Adipocyte (in vitro differentiated cells): ENCODE measurements around the gene HSP90AA1.

Experiments
- DNase-seq: peaks from one replicate; pipeline ENCODE4 v3.0.0-alpha.2; 2015; ENCODE audit warnings: low read depth
- H3K27me3 ChIP-seq: replicated peaks from 2 replicates; pipeline ENCODE4 v1.7.0; 2013; ENCODE audit warnings: mild to moderate bottlenecking, low read length, moderate library complexity; ENCODE audit not compliant: control insufficient read depth, insufficient read depth
- H3K36me3 ChIP-seq: 2 replicates; pipeline ENCODE4 v1.7.0; 2013; ENCODE audit warnings: low read length, mild to moderate bottlenecking, moderate library complexity; ENCODE audit not compliant: control insufficient read depth, insufficient read depth, severe bottlenecking
- H3K4me1 ChIP-seq: 2 replicates; pipeline ENCODE4 v1.7.0; 2013; ENCODE audit warnings: mild to moderate bottlenecking, low read length, moderate library complexity; ENCODE audit not compliant: control insufficient read depth, insufficient read depth
- H3K4me3 ChIP-seq: 2 replicates; pipeline ENCODE4 v1.7.0; 2013; ENCODE audit warnings: mild to moderate bottlenecking, low read length, moderate library complexity
- H3K9ac ChIP-seq: 2 replicates; pipeline ENCODE4 v1.7.0; 2013; ENCODE audit warnings: mild to moderate bottlenecking, low read length, moderate library complexity
- H3K9me3 ChIP-seq: 2 replicates; pipeline ENCODE4 v1.7.0; 2013; ENCODE audit warnings: mild to moderate bottlenecking, low read length, moderate library complexity; ENCODE audit not compliant: control insufficient read depth

Gene HSP90AA1

GRCh38 chr14:102063808-102064429 lies 22.9 kb downstream of the HSP90AA1 start:
- DNase-seq = no peak
- H3K27me3 ChIP-seq = no peaks in the 10 kb centered on the region
- H3K9ac ChIP-seq = no peak overlapping the region
- H3K36me3 ChIP-seq = no peaks in the 10 kb centered on the region
- no peaks in the 10 kb centered on the region for H3K9me3 ChIP-seq
- peaks cover 8% of the 10 kb centered on the region for H3K4me1 ChIP-seq
- H3K4me3 ChIP-seq = no peak overlapping the region

- Histone ChIP-seq H3K4me1 (peaks cover 9% of the 10 kb centered on the region), H3K4me3 (no peak overlapping the region), H3K9ac (no peak overlapping the region), H3K27me3 (no peaks in the 10 kb centered on the region), H3K36me3 (no peaks in the 10 kb centered on the region), H3K9me3 (no peaks in the 10 kb centered on the region)
- DNase-seq = peak; percentile 83
These were observed 23.6 kb downstream of the HSP90AA1 start for GRCh38 chr14:102063109-102063807.

GRCh38 chr14:102058961-102059360 lies 27.9 kb downstream of the HSP90AA1 start:
- Histone ChIP-seq H3K4me3 (no peak overlapping the region), H3K9ac (no peak overlapping the region), H3K9me3 (no peaks in the 10 kb centered on the region), H3K4me1 (peaks cover 22% of the 10 kb centered on the region), H3K27me3 (no peaks in the 10 kb centered on the region), H3K36me3 (peaks cover 9% of the 10 kb centered on the region)
- DNase-seq = no peak

- no peaks in the 10 kb centered on the region for H3K27me3 ChIP-seq
- peak overlapping the region; percentile 16 for H3K9ac ChIP-seq
- no peak for DNase-seq
- no peaks in the 10 kb centered on the region for H3K9me3 ChIP-seq
- peaks cover 10% of the 10 kb centered on the region for H3K36me3 ChIP-seq
- no peak overlapping the region for H3K4me3 ChIP-seq
- H3K4me1 ChIP-seq = peaks cover 15% of the 10 kb centered on the region
These were observed 28.7 kb downstream of the HSP90AA1 start for GRCh38 chr14:102058146-102058545.

GRCh38 chr14:102057480-102058114 lies 29.2 kb downstream of the HSP90AA1 start:
- DNase-seq = no peak

GRCh38 chr14:102056694-102057442 lies 30.0 kb downstream of the HSP90AA1 start:
- no peak for DNase-seq
- peaks cover 21% of the 10 kb centered on the region for H3K36me3 ChIP-seq

More at GRCh38 chr14:102057480-102058114, 29.2 kb downstream of the HSP90AA1 start:
- Histone ChIP-seq H3K4me1 (peaks cover 15% of the 10 kb centered on the region), H3K36me3 (peaks cover 13% of the 10 kb centered on the region), H3K27me3 (no peaks in the 10 kb centered on the region), H3K4me3 (no peak overlapping the region), H3K9ac (no peak overlapping the region), H3K9me3 (no peaks in the 10 kb centered on the region)

GRCh38 chr14:102055181-102055901 lies 31.5 kb downstream of the HSP90AA1 start:
- Histone ChIP-seq H3K27me3 (no peaks in the 10 kb centered on the region), H3K4me3 (no peak overlapping the region), H3K9ac (no peak overlapping the region), H3K9me3 (no peaks in the 10 kb centered on the region), H3K36me3 (peaks cover 34% of the 10 kb centered on the region), H3K4me1 (peaks cover 15% of the 10 kb centered on the region)
- DNase-seq = peak; percentile 59

More at GRCh38 chr14:102056694-102057442, 30.0 kb downstream of the HSP90AA1 start:
- Histone ChIP-seq H3K9me3 (no peaks in the 10 kb centered on the region), H3K27me3 (no peaks in the 10 kb centered on the region), H3K4me1 (peaks cover 15% of the 10 kb centered on the region), H3K4me3 (no peak overlapping the region), H3K9ac (no peak overlapping the region)

GRCh38 chr14:102052522-102052921 lies 34.3 kb downstream of the HSP90AA1 start:
- no peak for DNase-seq
- H3K4me1 ChIP-seq = peaks cover 7% of the 10 kb centered on the region
- H3K27me3 ChIP-seq = no peaks in the 10 kb centered on the region
- no peak overlapping the region for H3K4me3 ChIP-seq
- H3K9ac ChIP-seq = no peak overlapping the region
- no peaks in the 10 kb centered on the region for H3K9me3 ChIP-seq
- H3K36me3 ChIP-seq = peaks cover 63% of the 10 kb centered on the region

GRCh38 chr14:102050625-102051024 lies 36.2 kb downstream of the HSP90AA1 start:
- Histone ChIP-seq H3K9ac (no peak overlapping the region), H3K4me3 (no peak overlapping the region), H3K9me3 (no peaks in the 10 kb centered on the region), H3K27me3 (no peaks in the 10 kb centered on the region), H3K4me1 (peaks cover 15% of the 10 kb centered on the region), H3K36me3 (peaks cover 70% of the 10 kb centered on the region)
- peak; percentile 61 for DNase-seq

- Histone ChIP-seq H3K9me3 (no peaks in the 10 kb centered on the region), H3K27me3 (no peaks in the 10 kb centered on the region), H3K9ac (no peak overlapping the region), H3K4me1 (peaks cover 13% of the 10 kb centered on the region), H3K36me3 (peaks cover 72% of the 10 kb centered on the region), H3K4me3 (no peak overlapping the region)
- DNase-seq = no peak
These were observed 36.8 kb downstream of the HSP90AA1 start for GRCh38 chr14:102050026-102050405.
